ENCODE results near the gene OSBPL9. TPM values are rescaled to one million over a fixed set of nuclear protein-coding genes. Genes with fewer than 3 reads are reported as not detected.
A peak's percentile ranks its signal among the peaks of the same experiment; 100 is the strongest.

OSBPL9 gene
- total and polyA plus RNA-seq, 2 experiments from 2014 or later = 71.0 to 288 TPM

GRCh38 chr1:51624855-51625254 is 8.0 kb downstream of the OSBPL9 start:
- Histone ChIP-seq H3K27me3 (no peaks in the 10 kb centered on the region), H3K36me3 (replicated peaks; ENCODE audit: insufficient read depth, low read depth) (no peaks in the 10 kb centered on the region), H3K9me3 (ENCODE audit: low read depth) (no peaks in the 10 kb centered on the region), H4K20me1 (ENCODE audit: insufficient read depth, poor library complexity, severe bottlenecking) (no peaks in the 10 kb centered on the region), H3K4me3 (no peak overlapping the region), H3K4me1 (ENCODE audit: insufficient read depth) (peaks cover 17% of the 10 kb centered on the region), H3K27ac (peak overlapping the region; percentile 12), H3K79me2 (peaks cover 95% of the 10 kb centered on the region), H3K4me2 (no peak overlapping the region), H2AFZ (no peak overlapping the region), H3K9me2 (replicated peaks; ENCODE audit: insufficient read depth) (no peaks in the 10 kb centered on the region)
- no peak for TF ChIP-seq CTCF (IDR thresholded peaks at IDR 0.05; ENCODE audit: poor library complexity)
- TF ChIP-seq EZH2phosphoT487 (IDR thresholded peaks at IDR 0.05; ENCODE audit: low read depth, severe bottlenecking, unreplicated experiment) = no peak
- TF ChIP-seq EZH2 (IDR thresholded peaks at IDR 0.05; ENCODE audit: borderline replicate concordance) = no peak
- WGBS (ENCODE audit: low lambda C conversion rate, missing lambda C conversion rate) = 82% methylated on average over 1 of the region's 1 CpG
- no peak for DNase-seq (ENCODE audit: low spot score)

GRCh38 chr1:51627672-51628071 is 10.8 kb downstream of the OSBPL9 start:
- Histone ChIP-seq H3K4me1 (ENCODE audit: insufficient read depth) (peaks cover 4% of the 10 kb centered on the region), H3K36me3 (replicated peaks; ENCODE audit: insufficient read depth, low read depth) (no peaks in the 10 kb centered on the region), H3K27me3 (no peaks in the 10 kb centered on the region), H3K9me3 (ENCODE audit: low read depth) (no peaks in the 10 kb centered on the region), H3K4me3 (no peak overlapping the region), H3K9me2 (replicated peaks; ENCODE audit: insufficient read depth) (no peaks in the 10 kb centered on the region), H4K20me1 (ENCODE audit: insufficient read depth, poor library complexity, severe bottlenecking) (peaks cover 5% of the 10 kb centered on the region), H3K4me2 (no peak overlapping the region), H3K79me2 (peaks cover 99% of the 10 kb centered on the region), H3K27ac (no peak overlapping the region), H2AFZ (no peak overlapping the region)
- peak; percentile 48 for TF ChIP-seq CTCF (IDR thresholded peaks at IDR 0.05; ENCODE audit: poor library complexity)
- TF ChIP-seq EZH2phosphoT487 (IDR thresholded peaks at IDR 0.05; ENCODE audit: low read depth, severe bottlenecking, unreplicated experiment) = no peak
- DNase-seq (ENCODE audit: low spot score) = peak; percentile 49
- whole genome bisulfite sequencing (ENCODE audit: low lambda C conversion rate, missing lambda C conversion rate) = 44% methylated on average over 2 of the region's 2 CpGs

- Histone ChIP-seq H3K27ac (no peak overlapping the region), H3K4me2 (no peak overlapping the region), H3K36me3 (replicated peaks; ENCODE audit: insufficient read depth, low read depth) (no peaks in the 10 kb centered on the region), H3K79me2 (peaks cover 99% of the 10 kb centered on the region), H3K9me2 (replicated peaks; ENCODE audit: insufficient read depth) (no peaks in the 10 kb centered on the region), H4K20me1 (ENCODE audit: insufficient read depth, poor library complexity, severe bottlenecking) (peaks cover 5% of the 10 kb centered on the region), H3K9me3 (ENCODE audit: low read depth) (no peaks in the 10 kb centered on the region), H3K4me3 (no peak overlapping the region), H3K27me3 (no peaks in the 10 kb centered on the region), H3K4me1 (ENCODE audit: insufficient read depth) (peaks cover 4% of the 10 kb centered on the region), H2AFZ (no peak overlapping the region)
- TF ChIP-seq EZH2 (IDR thresholded peaks at IDR 0.05; ENCODE audit: borderline replicate concordance) (no peak), EZH2phosphoT487 (IDR thresholded peaks at IDR 0.05; ENCODE audit: low read depth, severe bottlenecking, unreplicated experiment) (no peak), CTCF (IDR thresholded peaks at IDR 0.05; ENCODE audit: poor library complexity) (no peak)
- no peak for DNase-seq (ENCODE audit: low spot score)
- WGBS (ENCODE audit: low lambda C conversion rate, missing lambda C conversion rate) = 81% methylated on average over 8 of the region's 8 CpGs
Measured at GRCh38 chr1:51628715-51629590, 12.1 kb downstream of the OSBPL9 start.
